Measurements from ENCODE around the gene TBL1X.

GRCh38 chrX:9662148-9662547 lies 197.3 kb downstream of the TBL1X start:
- TF ChIP-seq CTCF (conservative IDR thresholded peaks at IDR 0.05): no peak
- TF ChIP-seq ZFX (IDR thresholded peaks at IDR 0.05): no peak
